ENCODE results near the gene TRIM37.

Gene TRIM37

DNA sequence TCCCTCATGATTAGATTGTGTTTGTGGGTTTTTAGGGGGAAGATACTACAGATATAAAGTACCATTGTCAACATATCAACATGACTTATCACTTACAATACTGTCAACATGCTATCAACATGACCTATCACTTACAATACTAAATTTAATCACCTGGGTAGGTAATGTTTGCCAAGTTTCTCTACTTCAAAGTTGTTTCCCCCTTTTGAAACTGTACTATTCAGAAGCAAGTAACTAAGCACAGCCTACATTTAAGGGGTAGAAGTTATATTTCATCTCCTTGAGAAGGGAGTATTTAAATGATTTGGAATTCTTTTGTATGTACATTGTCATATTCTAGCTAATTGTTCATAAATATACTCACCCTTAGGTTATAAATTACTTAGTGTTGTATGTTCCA lies 68.7 kb downstream of the TRIM37 start:
- DNase-seq (ENCODE audit: low spot score): no peak

DNA sequence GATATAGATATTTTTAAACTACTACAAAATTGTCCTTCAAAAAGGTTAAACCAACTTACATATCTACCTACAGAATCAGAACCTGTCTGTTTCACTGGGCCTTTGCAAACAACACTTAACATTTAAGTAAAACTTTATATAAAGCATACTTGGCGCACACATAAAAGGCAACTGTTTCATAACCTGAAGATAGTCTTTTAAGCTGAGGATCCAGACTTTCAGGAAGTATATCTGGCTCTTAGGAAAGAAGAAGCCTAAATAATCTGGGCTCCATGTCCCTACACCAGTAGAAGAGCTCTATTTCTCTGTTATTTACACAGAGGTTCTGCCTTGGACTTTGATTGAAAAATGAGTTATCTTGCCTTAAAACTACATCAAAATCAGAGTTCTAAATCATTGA lies 75.9 kb downstream of the TRIM37 start:
- DNase-seq (ENCODE audit: low spot score): no peak

DNA sequence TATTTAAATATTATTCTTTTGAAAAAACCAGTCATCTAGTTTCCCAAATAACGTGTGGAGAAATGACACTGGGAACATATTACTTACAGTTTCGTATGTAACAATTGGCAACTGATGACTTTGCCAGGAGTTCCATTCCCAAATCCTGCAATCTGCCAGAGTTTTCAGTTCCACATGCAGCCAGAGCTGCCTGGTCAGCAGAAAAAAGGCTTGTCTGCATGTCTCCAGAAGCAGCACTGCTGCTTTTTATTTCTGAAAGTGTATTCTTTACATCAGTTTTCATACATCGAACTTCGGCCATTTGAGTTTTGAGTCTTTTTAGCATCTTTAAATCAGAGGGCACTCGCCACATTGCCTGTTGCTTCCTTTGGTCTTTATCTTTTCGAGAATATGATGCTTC lies 78.4 kb downstream of the TRIM37 start:
- no peak for DNase-seq (ENCODE audit: low spot score)

DNA sequence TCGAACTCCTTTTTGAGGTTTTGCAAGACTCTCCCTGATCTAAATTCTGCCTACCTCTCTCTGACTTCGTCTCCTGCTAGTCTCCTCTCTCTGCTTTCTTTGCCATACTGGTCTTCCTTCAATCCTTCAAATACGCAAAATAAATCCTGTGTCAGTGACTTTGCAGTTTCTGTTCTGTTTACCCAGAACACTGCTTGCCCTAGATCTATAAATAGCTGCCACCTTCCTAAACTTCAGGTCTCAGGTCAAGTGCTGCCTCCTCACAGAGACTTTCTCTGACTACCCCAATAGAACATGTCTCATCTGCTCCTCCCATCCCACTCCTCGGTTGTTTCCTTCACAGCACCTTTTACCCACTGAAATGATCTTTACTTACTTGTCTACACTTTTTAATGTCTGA lies 78.9 kb downstream of the TRIM37 start:
- DNase-seq (ENCODE audit: low spot score): no peak

DNA sequence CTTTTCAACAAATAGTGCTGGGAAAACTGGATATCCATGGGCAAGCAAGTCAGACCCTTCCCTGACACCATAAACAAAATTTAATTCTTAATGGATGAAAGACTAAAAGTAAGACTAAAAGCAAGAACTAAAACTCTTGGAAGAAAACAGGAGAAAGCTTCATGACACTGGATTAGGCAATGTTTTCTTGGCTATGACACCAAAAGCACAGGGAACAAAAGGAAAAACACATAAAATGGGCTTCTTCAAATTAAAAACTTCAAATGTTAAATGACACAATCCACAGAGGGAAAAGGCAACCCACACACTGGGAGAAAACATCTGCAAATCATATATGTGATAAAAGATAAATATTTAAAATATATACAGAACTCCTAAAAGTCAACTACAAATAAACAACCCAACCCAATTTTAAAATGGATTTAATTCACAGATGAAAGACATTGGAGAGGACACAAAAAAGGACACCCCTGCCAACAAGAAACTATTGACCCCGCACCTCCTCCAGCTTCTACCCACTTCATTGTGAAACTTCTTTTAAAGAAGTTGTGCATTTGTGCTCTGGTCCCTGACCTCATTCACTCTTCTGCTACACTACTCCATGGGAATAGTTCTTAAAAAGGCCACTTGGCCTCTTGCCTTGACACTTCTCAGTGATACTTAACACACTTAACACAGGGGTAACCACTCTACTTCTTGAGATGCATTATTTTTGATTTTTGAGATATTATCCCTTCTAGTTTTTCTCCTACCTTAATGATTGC lies 80.3 kb downstream of the TRIM37 start:
- DNase-seq (ENCODE audit: low spot score): no peak

DNA sequence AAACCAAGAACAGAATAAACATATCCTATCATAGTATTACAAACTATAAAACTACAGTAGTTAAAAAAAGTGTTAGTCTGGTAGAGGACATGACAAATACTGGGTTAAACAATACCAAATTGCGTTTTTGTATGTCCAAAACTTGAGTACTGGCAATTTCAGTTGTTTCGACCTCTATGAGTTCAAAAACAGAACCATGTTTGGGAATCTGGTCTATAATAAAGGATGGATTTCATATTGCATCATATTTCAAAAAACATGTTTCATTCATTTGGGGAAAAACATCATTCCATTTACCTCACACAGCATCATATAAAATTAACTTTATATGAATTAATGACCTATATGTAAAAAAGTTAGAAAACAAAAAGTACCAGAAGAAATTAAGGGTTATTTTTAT lies 81.8 kb downstream of the TRIM37 start:
- no peak for DNase-seq (ENCODE audit: low spot score)

DNA sequence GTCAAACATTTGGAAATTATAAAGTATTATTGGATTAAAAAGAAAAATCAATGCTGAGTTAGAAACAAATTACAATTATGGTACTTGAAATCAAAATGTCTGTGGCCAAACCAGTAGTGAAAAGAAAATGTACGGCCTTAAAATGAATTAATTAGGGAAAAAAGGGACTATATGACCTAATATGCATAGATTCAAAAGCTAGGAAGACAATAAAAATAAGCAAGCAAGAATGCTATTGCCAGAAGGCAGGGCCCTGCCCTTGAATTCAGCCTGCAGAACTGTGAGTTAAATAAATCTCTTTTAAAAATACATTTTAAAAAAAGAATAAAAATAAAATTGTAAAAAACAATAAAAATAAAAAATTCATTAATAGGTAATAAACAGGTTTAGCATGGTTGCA lies 88.7 kb downstream of the TRIM37 start:
- DNase-seq (ENCODE audit: low spot score): no peak

DNA sequence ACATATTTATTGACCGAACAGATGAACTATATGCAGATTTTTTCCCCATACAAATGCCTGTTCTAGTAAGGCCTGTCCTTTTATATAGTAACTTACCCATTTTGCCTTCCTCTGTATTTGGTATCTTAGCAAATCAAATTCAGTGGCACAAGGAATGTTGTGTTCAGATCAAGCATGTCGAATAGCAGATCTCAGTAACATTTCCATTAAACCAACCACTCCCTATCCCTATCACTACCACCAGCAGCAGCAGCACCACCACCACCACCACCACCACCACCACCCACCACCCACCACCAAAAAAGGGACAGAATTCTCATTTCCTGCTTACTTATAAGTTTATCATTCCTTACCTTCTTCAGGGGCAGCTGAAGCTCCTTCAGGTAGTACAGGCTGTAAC lies 94.7 kb downstream of the TRIM37 start:
- DNase-seq (ENCODE audit: low spot score): no peak

DNA sequence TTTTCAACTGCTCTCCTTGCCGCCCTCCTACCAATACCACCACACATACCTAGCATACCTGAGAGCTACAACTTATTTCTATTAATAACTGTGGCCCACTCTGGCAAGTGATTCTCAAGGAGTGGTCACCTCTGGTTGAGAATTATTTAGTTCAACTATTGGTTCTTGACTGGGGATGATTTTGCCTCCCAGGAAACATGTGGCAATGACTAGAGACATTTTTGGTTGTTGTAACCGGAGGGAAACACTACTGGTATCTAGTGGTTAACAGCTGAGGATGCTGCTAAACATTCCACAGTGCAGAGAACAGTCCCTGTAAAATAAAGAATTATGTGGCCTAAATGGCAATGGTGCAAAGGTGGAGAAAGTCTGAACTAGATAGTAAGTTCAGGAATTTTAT lies 96.7 kb downstream of the TRIM37 start:
- no peak for DNase-seq (ENCODE audit: low spot score)

DNA sequence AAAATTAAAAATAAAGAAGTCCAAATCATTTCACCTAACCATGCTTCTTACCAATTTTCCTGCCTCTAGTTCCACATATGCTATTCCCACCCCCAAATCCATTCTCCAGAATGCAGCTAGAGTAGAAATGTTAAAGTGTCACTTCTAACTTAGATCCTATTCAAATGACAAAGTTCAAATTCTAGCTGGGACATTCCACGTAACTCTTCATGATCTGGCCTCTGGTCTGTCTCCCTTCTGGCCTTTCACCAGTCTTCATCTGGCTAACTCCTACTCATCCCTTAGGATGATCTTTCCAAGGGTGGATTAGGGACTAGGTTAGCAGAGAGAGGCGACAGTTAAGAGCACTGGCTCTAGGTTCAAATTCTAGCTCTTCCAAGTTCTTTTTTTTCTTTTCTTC lies 97.9 kb downstream of the TRIM37 start:
- DNase-seq (ENCODE audit: low spot score): no peak

DNA sequence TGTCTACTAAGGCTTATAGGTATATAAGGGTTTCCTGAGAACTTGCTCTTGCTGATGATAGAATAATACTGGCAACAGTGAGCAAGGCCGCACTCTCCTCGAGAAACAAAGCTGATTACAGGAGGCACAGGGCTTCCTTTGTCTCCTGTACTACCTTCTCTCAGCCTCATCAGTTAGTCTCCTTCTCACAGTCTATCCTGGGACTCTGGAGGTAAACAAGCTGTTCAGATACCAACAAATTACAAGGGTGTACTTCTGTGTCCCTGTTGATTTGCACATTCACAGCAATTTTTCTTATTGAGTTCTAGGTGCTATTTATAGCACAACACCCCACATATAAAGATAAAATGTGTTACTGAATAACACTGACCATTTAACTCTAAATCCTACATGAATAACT lies 98.7 kb downstream of the TRIM37 start:
- DNase-seq (ENCODE audit: low spot score): no peak

DNA sequence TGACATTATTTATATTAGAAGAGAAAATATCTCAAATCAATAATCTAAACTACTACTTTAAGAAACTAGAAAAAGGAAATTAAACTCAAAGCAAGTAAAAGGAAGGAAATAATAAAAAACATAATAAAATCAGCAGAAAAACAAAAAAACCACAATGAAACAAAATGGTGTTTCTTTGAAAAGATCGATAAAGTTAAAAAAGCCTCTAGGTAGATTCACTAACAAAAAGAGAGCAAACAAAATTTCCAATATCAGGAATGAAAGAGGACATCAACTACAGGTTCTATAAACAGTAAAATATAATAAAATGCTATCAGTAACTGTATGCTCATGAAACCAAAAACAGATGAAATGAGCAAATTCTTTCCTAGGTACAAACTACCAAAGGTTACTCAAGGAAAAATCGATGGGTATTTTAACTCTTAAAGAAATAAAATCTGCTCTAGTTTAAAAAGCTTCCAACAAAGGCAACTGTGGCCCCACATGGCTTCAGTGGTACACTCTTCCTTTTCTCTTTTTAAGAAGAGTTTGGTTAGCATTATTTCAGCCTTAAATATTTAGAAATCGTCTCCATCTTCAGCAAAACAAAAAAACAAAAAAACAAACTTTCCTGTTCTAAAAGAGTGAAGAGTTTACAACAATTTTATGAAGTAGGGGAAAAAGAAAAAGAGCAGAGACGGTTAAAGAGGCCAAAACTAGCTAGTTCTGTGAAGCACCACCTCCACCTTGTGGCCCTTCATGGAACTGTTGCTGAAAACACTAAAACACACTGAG lies 102.2 kb downstream of the TRIM37 start:
- peak; percentile 65 for DNase-seq (ENCODE audit: low spot score)

DNA sequence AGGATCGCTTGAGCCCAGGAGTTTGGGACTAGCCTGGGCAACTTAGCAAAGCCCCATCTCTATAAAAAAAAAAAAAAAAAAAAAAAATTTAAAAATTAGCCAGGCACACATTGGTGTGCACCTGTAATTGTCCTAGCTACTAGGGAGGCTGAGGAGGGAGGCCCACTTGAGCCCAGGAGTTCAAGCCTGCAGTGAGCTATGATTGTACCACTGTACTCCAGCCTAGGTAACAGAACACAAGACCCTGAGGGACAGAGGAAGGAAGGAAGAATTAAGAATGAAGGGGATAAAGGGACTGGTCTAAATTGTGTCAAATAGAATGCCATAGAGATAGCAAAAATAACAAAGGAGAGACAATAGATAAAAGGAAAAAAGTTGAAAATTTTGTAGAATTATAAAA lies 102.8 kb downstream of the TRIM37 start:
- DNase-seq (ENCODE audit: low spot score): no peak

DNA sequence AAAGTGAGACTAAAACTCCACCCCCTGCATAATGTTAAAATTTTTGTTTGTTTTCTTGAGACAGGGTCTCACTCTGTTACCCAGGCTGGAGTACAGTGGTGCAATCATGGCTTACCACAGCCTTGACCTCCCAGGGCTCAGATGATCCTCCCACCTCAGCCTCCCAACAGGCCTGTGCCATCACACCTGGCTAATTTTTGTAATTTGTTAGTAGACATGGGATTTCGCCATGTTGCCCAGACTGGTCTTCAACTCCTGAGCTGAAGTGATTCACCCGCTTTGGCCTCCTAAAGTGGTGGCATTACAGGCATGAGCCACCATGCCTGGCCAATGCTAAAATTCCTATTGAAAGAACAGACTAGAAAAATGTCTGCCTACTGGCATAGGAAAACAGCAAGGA lies 103.8 kb downstream of the TRIM37 start:
- no peak for DNase-seq (ENCODE audit: low spot score)

DNA sequence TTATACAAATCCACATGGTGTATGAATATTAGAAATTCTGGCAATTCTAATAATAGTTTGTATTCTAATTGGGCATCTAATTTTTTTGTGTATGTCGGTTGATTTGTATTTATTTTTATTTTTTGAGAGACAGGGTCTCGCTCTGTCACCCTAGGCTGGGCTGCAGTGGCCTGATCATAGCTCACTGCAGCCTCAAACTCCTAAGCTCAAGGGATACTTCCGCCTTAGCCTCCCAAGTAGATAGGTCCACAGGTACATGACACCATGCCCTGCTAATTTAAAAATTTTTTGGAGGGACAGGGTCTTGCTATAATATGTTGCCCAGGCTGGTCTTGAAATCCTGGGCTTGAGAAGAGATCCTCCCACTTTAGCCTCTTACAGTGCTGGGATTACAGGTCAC lies 104.6 kb downstream of the TRIM37 start:
- DNase-seq (ENCODE audit: low spot score): no peak

DNA sequence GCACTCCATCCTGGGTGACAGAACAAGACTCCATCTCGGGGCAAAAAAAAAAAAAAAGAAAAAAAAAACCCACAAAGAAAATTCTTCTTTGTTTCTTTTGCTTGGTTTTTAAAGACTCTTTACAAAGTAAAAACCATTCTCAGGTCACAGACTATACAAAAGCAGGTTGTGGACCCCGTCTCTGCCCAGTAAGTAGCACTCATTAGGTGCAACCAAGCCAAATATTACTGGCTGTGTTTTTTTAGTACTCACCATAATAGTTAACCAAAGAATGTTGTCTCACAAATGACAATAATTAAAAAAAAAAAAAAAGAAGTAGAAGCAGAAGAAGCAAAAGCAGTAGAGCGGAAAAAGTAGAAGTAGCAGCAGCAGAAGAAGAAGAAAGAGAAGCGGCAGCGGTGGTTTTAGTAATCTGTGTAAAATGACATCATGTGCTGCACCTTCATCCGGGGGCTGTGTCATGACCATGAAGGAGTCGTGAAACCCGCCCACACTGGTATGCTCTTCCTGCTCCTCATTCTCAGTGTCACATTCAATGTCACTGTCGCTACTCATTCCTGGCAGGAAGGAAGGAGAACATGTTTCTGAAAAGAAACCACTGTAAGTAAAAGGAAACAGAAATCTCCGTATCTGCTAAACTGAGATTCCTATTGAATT lies 105.4 kb downstream of the TRIM37 start:
- DNase-seq (ENCODE audit: low spot score): peak; percentile 73

DNA sequence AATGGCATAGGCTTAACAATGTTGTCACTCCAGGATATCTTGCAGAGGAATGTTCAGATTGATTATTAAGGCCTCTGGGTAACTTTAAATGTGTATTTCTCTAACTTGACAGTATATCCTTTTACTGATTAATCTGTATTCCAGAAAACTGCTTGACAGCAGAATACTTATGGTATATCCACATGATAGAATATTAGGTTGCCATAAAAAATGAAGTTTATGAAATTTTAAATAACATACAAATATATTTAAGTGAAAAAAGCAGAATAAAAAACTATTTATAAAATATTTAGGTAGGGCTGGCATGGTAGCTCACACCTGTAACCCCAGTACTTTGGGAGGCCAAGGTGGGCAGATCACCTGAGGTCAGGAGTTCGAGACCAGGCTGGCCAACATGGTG lies 106.7 kb downstream of the TRIM37 start:
- DNase-seq (ENCODE audit: low spot score): no peak

DNA sequence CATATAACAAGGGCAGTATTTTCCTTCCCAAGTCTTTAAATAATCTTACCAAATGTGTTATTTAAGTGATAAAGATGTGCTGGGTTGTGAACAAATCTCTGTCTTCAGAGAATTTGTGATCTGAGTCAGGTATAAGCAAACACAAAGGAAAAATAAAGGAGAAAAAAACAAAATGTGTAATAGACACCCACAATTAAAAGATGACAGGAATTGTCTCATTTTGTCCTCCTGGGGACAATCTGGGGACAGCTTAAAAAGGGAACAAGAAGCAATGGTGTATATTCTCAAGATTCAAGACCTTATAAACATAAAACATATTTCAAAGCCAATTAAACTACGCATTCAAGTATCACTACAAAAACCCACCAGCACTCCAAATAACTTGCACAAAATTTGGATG lies 107.2 kb downstream of the TRIM37 start:
- no peak for DNase-seq (ENCODE audit: low spot score)

DNA sequence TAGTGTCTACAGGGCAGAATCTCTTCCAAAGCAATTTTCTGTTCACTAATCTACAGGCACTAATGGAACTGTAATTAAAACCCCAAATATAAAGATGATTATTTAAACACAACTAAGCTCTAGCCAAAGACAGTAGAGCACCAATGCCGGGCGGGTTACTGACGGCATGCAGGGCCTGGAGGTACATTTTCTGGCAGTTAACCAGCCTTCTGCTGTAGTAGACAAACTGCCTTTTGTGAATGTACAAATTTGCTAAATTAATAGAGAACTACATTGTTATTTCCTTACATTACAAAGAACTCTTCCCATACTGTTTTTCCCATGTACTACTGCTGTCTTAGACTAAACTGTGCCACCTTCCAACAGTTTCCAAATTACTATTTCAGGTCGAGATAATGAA lies 107.8 kb downstream of the TRIM37 start:
- DNase-seq (ENCODE audit: low spot score): no peak

DNA sequence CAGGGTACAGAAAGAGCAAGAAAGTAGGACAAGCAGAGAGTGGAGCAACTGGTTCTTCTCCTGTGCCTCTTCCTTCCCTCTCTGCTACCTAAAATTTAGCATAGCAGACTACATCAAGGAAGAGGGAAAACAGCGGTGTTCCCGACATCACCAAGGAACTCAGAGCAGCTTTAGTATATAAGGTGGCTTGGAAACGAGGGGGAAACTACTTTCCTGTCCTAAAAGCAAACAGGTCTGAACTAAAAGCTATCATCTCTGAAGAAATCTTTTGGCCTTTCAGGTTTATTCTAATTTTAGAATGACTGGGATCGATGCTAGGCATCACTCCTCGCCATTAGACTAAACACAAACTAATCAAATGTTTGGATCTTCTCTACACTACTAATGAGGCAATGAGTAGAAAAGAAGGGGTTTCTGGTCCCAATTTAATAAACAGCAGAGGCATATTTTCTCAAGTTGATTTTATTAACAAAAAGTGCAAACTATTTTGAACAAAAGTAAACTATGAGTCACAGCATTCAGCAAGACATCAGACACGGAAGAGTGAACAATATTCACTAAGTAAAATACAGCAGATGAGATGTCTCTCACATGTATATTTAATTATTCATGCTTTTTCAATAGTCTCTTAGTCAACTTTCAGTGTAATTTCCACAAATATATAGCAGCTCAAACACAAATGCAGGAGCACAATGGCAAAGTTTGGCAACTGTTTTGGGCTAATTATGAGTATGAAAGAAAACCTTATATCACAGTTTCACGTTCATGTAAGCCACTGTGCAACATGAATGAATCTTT lies 108.7 kb downstream of the TRIM37 start:
- DNase-seq (ENCODE audit: low spot score): no peak

DNA sequence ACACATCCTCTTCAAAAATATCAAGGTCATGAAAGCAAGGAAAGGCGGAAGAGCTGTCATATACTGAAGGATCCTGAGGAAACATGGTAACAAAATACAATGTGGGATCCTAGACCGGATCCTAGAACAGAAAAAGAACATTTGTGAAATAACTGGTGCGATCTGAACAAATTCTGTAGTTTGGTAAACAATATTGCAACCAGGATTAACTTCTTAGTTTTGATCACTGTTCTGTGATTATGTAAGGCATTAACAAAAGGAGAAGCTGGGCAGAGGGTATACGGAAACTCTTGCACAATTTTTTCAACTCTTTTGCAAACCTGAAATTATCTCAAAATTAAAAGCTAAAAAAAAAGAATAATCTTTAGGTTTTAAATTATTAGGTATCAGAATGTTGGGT lies 109.7 kb downstream of the TRIM37 start:
- no peak for DNase-seq (ENCODE audit: low spot score)

DNA sequence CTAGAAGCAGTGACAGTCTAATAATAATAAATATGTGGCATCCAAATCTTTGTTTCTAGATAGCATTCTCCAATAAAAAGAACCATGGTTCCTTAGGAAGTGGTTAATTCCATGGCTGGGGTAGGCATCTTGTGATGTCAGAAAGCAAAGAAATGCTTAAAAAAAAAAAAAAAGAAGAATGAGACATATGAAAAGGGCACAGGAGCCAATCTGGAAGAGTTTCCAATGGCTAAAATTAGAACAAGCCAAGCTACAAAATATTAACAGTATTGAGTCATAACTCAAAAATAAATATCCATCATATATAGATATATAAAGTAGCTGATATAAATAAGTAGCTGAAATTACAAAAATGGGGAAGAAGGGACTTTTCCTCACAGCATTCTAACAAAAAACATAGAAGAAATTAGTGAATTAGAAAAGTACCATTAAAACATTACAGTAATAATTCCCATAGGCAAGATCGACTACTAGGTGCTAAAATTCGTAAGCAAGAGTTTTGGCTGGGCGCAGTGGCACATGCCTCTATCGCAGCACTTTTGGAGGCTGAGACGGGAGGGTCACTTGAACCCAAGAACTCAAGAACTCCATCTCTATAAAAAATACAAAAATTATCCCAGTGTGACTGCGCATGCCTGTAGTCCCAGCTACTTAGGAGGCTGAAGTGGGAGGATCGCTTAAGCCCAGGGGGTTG lies 111.3 kb downstream of the TRIM37 start:
- DNase-seq (ENCODE audit: low spot score): no peak

All from CD4-positive, alpha-beta T cell treated with Interleukin-6 at 100 ng/mL for 8 hours (primary cell).